Mononuclear cell (primary cell): ENCODE results near the gene MBNL1. TPM values are rescaled to one million over a fixed set of nuclear protein-coding genes. Genes with fewer than 3 reads are reported as not detected.
"Not testable (repeated sequence)": the region's sequence is repeated elsewhere in the genome, so short reads cannot be mapped to it uniquely, and the experiment has no call there.

Experiments used
- H3K27me3 ChIP-seq: 2 replicates; pipeline ENCODE4 v1.6.0; 2011; ENCODE audit warnings: low read length, control low read depth; ENCODE audit not compliant: insufficient read depth
- H3K4me1 ChIP-seq: 2 replicates; pipeline ENCODE4 v1.5.1; 2011; ENCODE audit warnings: mild to moderate bottlenecking, low read length, control low read depth; ENCODE audit not compliant: insufficient read depth
- H3K4me3 ChIP-seq: 2 replicates; pipeline ENCODE4 v1.5.1; 2011; ENCODE audit warnings: mild to moderate bottlenecking, low read length, moderate library complexity
- H3K9me3 ChIP-seq: 2 replicates; pipeline ENCODE4 v1.5.1; 2011; ENCODE audit warnings: low read depth, mild to moderate bottlenecking, control low read depth, low read length
- total RNA-seq: library from RNA; depleted of rRNA; stranded (reverse); fragments of >200 nt; gene quantifications from one replicate; pipeline ENCODE4 v1.2.3, GENCODE V29; 2012

MBNL1 gene
- total RNA-seq, 1 donor = 929 TPM

GRCh38 chr3:152403632-152404066 is 134.9 kb downstream of the MBNL1 start:
- Histone ChIP-seq H3K4me1 (peaks cover 50% of the 10 kb centered on the region), H3K9me3 (no peaks in the 10 kb centered on the region), H3K27me3 (no peaks in the 10 kb centered on the region), H3K4me3 (no peak overlapping the region)

- H3K27me3 ChIP-seq = no peaks in the 10 kb centered on the region
Measured at GRCh38 chr3:152404976-152405375, 136.2 kb downstream of the MBNL1 start.

GRCh38 chr3:152405915-152406802 is 137.4 kb downstream of the MBNL1 start:
- Histone ChIP-seq H3K4me1 (peaks cover 41% of the 10 kb centered on the region), H3K9me3 (no peaks in the 10 kb centered on the region), H3K4me3 (no peak overlapping the region), H3K27me3 (no peaks in the 10 kb centered on the region)

More at GRCh38 chr3:152404976-152405375, 136.2 kb downstream of the MBNL1 start:
- H3K4me1 ChIP-seq = peaks cover 47% of the 10 kb centered on the region
- H3K9me3 ChIP-seq = no peaks in the 10 kb centered on the region
- H3K4me3 ChIP-seq = no peak overlapping the region

GRCh38 chr3:152413240-152413639 is 144.5 kb downstream of the MBNL1 start:
- H3K4me1 ChIP-seq = peaks cover 9% of the 10 kb centered on the region
- no peak overlapping the region for H3K4me3 ChIP-seq

GRCh38 chr3:152416808-152417580 is 148.3 kb downstream of the MBNL1 start:
- Histone ChIP-seq H3K27me3 (no peaks in the 10 kb centered on the region), H3K9me3 (no peaks in the 10 kb centered on the region), H3K4me3 (no peak overlapping the region), H3K4me1 (peaks cover 13% of the 10 kb centered on the region)

More at GRCh38 chr3:152413240-152413639, 144.5 kb downstream of the MBNL1 start:
- Histone ChIP-seq H3K27me3 (no peaks in the 10 kb centered on the region), H3K9me3 (no peaks in the 10 kb centered on the region)

GRCh38 chr3:152419748-152420147 is 151.0 kb downstream of the MBNL1 start:
- no peak overlapping the region for H3K4me3 ChIP-seq
- H3K9me3 ChIP-seq = no peaks in the 10 kb centered on the region
- H3K4me1 ChIP-seq = peaks cover 20% of the 10 kb centered on the region
- no peaks in the 10 kb centered on the region for H3K27me3 ChIP-seq

GRCh38 chr3:152421162-152421561 is 152.4 kb downstream of the MBNL1 start:
- H3K4me1 ChIP-seq = peaks cover 24% of the 10 kb centered on the region
- H3K9me3 ChIP-seq = no peaks in the 10 kb centered on the region
- H3K4me3 ChIP-seq = no peak overlapping the region
- no peaks in the 10 kb centered on the region for H3K27me3 ChIP-seq

GRCh38 chr3:152426393-152426792 is 157.7 kb downstream of the MBNL1 start:
- Histone ChIP-seq H3K4me3 (no peak overlapping the region), H3K9me3 (no peaks in the 10 kb centered on the region), H3K27me3 (no peaks in the 10 kb centered on the region), H3K4me1 (peaks cover 11% of the 10 kb centered on the region)

- H3K27me3 ChIP-seq = no peaks in the 10 kb centered on the region
- no peaks in the 10 kb centered on the region for H3K9me3 ChIP-seq
- H3K4me3 ChIP-seq = no peak overlapping the region
- H3K4me1 ChIP-seq = peaks cover 5% of the 10 kb centered on the region
Measured at GRCh38 chr3:152428577-152428976, 159.8 kb downstream of the MBNL1 start.

GRCh38 chr3:152430223-152431002 is 161.7 kb downstream of the MBNL1 start:
- H3K4me3 ChIP-seq = no peak overlapping the region
- H3K4me1 ChIP-seq = peaks cover 2% of the 10 kb centered on the region
- H3K27me3 ChIP-seq = no peaks in the 10 kb centered on the region
- H3K9me3 ChIP-seq = no peaks in the 10 kb centered on the region

GRCh38 chr3:152434142-152434541 is 165.4 kb downstream of the MBNL1 start:
- Histone ChIP-seq H3K4me1 (peaks cover 16% of the 10 kb centered on the region), H3K4me3 (no peak overlapping the region), H3K9me3 (no peaks in the 10 kb centered on the region), H3K27me3 (no peaks in the 10 kb centered on the region)

- peaks cover 16% of the 10 kb centered on the region for H3K4me1 ChIP-seq
- not testable (repeated sequence) for H3K4me3 ChIP-seq, H3K9me3 ChIP-seq, H3K27me3 ChIP-seq
Measured at GRCh38 chr3:152435210-152435609, 166.5 kb downstream of the MBNL1 start.

GRCh38 chr3:152436707-152437590 is 168.2 kb downstream of the MBNL1 start:
- H3K9me3 ChIP-seq = no peaks in the 10 kb centered on the region
- H3K4me1 ChIP-seq = peaks cover 16% of the 10 kb centered on the region
- H3K27me3 ChIP-seq = no peaks in the 10 kb centered on the region
- H3K4me3 ChIP-seq = no peak overlapping the region

GRCh38 chr3:152438181-152438580 is 169.5 kb downstream of the MBNL1 start:
- peaks cover 16% of the 10 kb centered on the region for H3K4me1 ChIP-seq
- no peaks in the 10 kb centered on the region for H3K27me3 ChIP-seq
- H3K4me3 ChIP-seq = no peak overlapping the region
- H3K9me3 ChIP-seq = no peaks in the 10 kb centered on the region
